Skeletal muscle tissue (tissue), 4 donors: ENCODE measurements around the gene ABHD12B. TPM values are rescaled to one million over a fixed set of nuclear protein-coding genes. Genes with fewer than 3 reads are reported as not detected.

Experiments used
- H3K27ac ChIP-seq: one replicate; pipeline ENCODE4 v1.7.0; 2013; ENCODE audit warnings: mild to moderate bottlenecking, low read depth, low read length, inconsistent platforms
- H3K27me3 ChIP-seq, 3 donors: one replicate each; pipeline ENCODE4 v1.7.0; 2013; ENCODE audit warnings: low read length in 3 of 3; ENCODE audit not compliant: control insufficient read depth in 3 of 3, insufficient read depth in 3 of 3
- H3K36me3 ChIP-seq, 3 donors: one replicate each; pipeline ENCODE4 v1.7.0; 2013; ENCODE audit warnings: low read length in 3 of 3; ENCODE audit not compliant: control insufficient read depth in 3 of 3, insufficient read depth in 3 of 3
- H3K4me1 ChIP-seq, 3 donors: one replicate each; pipeline ENCODE4 v1.7.0; 2013; ENCODE audit warnings: low read length in 3 of 3, mild to moderate bottlenecking in 3 of 3; ENCODE audit not compliant: control insufficient read depth in 3 of 3, insufficient read depth in 3 of 3
- H3K4me3 ChIP-seq, 3 donors: one replicate each; pipeline ENCODE4 v1.7.0; 2013; ENCODE audit warnings: low read length in 3 of 3
- H3K9ac ChIP-seq, 3 donors: one replicate each; pipeline ENCODE4 v1.7.0; 2013; ENCODE audit warnings: low read length in 3 of 3, mild to moderate bottlenecking in 3 of 3, moderate library complexity in 2 of 3, low read depth in 1 of 3
- H3K9me3 ChIP-seq, 3 donors: one replicate each; pipeline ENCODE4 v1.7.0; 2013; ENCODE audit warnings: low read length in 3 of 3; ENCODE audit not compliant: control insufficient read depth in 3 of 3
- total RNA-seq: library from RNA; depleted of rRNA; stranded (reverse); fragments of >200 nt; gene quantifications from one replicate; pipeline ENCODE4 v1.2.3, GENCODE V29; 2014
- donor health status: Osteomylitis.

ABHD12B gene
- total RNA-seq, 1 donor from 2014 or later: not detected

DNA sequence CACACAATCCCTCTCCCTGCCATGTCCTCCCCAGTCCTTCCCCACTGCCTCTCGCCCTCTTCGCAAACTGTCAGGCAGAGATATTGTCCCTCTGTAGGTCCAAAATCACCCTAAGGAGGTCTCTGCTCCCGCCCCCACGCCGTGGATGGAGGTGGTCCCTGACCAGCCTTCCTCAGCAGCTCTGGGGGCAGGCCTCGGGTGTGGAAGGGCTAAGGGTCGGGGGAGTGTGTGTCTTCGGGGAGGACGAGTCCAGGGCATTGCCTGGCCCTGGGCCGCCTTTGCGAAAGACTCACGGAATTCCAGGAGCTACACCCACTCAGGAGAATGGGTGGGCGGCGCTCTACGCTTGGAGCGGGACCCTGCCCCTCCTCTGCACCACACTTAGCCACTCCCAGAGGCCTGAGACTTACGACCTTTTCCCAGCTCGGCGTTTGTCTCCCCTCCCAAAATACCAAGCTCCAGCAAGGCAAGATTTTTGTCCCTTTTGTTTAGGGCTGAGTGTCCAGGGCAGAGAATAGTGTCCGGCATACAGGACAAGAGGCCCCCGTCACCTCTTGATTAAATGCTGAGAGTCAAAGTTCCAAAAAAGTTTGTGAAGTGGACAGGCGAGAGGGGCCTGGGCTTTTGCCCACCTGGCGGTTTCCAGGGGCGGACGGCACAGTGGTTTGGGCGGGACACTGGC is 71.5 kb downstream of the ABHD12B start:
- H3K4me3 ChIP-seq: peak overlapping the region; percentile 81 to 87 (median 86)
- H3K9me3 ChIP-seq: no peaks in the 10 kb centered on the region
- H3K27ac ChIP-seq: peak overlapping the region; percentile 15
- H3K36me3 ChIP-seq: no peaks in the 10 kb centered on the region
- H3K4me1 ChIP-seq: peaks cover 8 to 15% (median 8%) of the 10 kb centered on the region in 3 donors
- peak overlapping the region; percentile 70 to 78 (median 77) for H3K9ac ChIP-seq
- H3K27me3 ChIP-seq: no peaks in the 10 kb centered on the region

DNA sequence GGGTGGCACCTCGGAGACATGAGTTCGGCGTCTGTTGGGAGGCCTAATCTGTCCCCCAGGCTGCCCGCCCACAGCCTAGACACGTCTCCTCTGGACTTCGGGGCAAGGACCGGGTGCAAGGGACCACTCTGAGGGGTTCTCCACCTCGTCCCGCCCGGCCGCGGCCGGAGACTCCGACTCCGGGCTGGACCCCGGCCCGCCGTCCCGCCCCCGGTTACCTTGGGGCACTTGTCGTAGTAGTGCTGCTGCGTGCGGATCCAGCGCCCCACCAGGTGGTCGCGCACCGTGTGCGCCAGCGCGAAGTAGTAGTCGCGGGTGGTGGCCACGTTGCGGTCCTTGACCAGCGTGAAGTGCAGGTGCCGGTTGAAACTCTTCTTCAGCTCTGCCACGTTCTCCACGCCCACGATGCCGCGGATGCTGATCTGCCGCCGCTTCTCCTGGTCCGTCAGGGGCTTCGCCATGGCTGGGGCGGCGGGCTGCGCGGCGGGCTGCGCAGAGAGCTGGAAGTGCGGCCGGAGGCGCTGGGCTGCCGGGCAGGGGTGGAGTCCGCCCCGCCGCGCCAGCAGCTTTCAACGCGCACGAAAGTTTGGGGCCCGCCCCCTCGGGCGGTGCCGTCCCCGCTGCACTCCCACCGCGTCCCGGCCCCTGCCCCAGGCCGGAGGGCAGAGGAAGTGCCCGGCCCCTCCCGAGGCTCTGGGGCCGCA is 72.2 kb downstream of the ABHD12B start, which contains the start of gene PYGL:
PYGL (minus strand) TSS at position 541 of the 704 bp plus-strand sequence; CDS start at position 461, 80 bp downstream.
- no peaks in the 10 kb centered on the region for H3K9me3 ChIP-seq
- H3K4me1 ChIP-seq: peaks cover 8 to 15% (median 8%) of the 10 kb centered on the region in 3 donors
- peak within 1 kb of the TSS; percentile 81 to 87 (median 86) for H3K4me3 ChIP-seq
- no peaks in the 10 kb centered on the region for H3K36me3 ChIP-seq
- peak within 1 kb of the TSS; percentile 70 to 78 (median 77) for H3K9ac ChIP-seq
- peak within 1 kb of the TSS; percentile 57 for H3K27ac ChIP-seq
- no peaks in the 10 kb centered on the region for H3K27me3 ChIP-seq

DNA sequence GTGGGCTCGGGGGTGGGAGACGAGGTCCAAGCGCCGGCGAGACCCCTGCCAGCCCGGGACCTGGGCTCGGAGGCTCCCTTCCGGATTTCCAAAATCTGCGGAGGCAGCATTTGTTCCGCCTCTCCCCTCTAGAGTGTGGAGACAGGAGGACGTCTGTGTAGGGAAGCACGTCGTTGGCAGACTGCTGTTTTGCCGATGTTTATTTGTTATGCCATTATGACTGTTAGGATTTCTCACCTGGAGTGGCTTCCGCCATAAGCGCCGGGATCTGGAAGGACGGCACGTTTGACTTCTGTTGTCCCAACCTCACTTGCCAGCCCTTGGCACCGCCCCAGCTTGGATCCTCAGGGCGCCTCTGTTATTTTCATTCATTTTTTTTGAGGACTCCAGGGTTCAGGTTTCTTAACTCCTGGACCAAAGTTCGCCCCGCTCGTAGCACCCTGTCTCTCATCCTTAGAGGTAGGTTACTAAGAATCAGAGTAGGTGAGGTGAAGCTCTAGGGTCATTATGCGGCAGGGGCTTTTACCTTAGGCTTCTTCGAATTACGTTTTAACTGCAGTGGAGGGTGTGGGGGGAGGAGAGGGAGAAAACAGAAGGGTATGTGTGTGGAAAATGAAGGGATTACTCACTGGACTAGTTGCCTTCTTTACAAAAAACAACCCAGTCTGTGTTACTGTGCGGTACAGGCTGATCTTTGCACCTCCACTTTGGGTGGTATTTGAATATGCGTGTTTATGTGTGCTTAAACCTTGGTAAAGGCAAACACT is 73.0 kb downstream of the ABHD12B start:
- no peaks in the 10 kb centered on the region for H3K9me3 ChIP-seq

DNA sequence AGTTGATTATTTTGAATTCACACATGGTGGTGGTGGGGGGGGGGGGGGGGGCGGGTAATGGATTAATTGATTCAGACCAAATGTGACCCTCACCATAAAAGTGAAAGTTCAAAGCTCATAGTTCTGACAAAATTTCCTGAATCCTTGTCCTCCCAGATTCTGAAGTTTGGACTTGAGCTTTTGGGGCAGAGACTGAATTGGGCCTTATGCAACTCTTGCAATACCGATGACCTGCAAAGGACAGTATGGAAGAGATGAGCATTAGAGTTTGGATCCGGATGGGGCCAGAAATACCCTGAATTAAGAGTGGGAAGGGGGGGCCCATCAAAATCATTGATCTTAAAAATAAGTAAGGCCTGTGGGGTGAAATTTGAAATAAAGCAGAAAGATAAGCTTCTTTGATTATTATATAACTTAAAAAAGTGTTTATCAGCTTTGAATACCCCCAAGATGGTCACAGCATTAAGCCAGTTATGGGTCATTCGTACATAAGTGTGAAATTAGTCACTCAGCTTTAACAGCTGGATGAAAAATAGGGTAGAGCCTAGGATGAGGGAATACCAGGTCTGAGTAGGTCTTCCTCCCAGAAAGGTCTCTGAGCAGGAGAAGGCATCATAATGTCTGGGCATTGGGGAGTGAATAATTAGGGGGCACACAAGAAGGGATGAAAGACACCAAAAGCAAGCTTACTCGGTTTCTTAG is 74.5 kb downstream of the ABHD12B start:
- Histone ChIP-seq H3K36me3 (no peaks in the 10 kb centered on the region), H3K27me3 (no peaks in the 10 kb centered on the region), H3K4me1 (peaks cover 8 to 15% (median 8%) of the 10 kb centered on the region in 3 donors), H3K4me3 (no peak overlapping the region), H3K9ac (no peak overlapping the region), H3K27ac (no peak overlapping the region), H3K9me3 (no peaks in the 10 kb centered on the region)

More for the DNA sequence above, 73.0 kb downstream of the ABHD12B start:
- Histone ChIP-seq H3K36me3 (no peaks in the 10 kb centered on the region), H3K27me3 (no peaks in the 10 kb centered on the region), H3K4me3 (peak overlapping the region; percentile 81 to 87 (median 86)), H3K4me1 (peaks cover 8 to 15% (median 8%) of the 10 kb centered on the region in 3 donors), H3K9ac (peak overlapping the region; percentile 70 to 78 (median 77)), H3K27ac (peak overlapping the region; percentile 57)

DNA sequence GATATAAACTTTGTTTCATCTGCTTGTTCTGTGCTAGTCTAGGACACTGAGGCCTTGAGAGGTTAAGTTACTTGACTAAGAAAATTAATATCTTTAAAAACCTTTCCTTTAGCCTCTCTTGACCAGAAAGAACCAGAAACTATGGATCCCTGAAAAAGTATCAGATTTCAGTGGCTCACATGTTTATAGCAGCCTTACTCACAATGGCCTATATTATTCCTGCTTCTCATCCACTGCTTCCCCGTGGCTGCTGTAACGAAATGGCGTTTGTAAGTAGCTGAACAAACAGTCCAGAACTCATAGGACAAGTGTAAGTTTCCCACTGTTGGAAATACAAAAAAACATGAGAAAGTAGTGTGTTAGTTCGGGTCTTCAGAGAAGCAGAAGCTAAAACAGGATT is 75.6 kb downstream of the ABHD12B start:
- H3K9ac ChIP-seq: no peak overlapping the region
- H3K36me3 ChIP-seq: no peaks in the 10 kb centered on the region
- peaks cover 8 to 15% (median 8%) of the 10 kb centered on the region in 3 donors for H3K4me1 ChIP-seq
- no peaks in the 10 kb centered on the region for H3K9me3 ChIP-seq
- H3K27me3 ChIP-seq: no peaks in the 10 kb centered on the region
- H3K27ac ChIP-seq: no peak overlapping the region
- H3K4me3 ChIP-seq: no peak overlapping the region

DNA sequence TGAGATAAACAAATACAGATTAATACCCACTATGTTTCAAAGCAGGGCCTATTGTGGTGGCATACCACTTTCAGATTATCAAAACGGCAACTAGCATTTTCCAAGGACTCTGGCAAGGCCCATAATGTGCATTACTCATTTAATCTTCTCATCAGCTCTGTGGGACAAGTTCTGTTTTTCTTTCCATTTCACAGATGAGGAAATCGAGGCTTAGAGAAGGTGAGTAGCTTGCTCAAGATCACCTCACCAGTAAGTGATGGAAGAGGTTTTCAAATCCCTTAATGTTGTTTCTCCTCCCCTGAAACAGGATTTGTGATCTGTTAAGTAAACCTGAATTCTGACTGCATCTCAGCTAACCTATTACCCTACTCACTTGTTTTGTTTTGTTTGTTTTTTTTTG is 76.4 kb downstream of the ABHD12B start:
- Histone ChIP-seq H3K36me3 (no peaks in the 10 kb centered on the region), H3K27me3 (no peaks in the 10 kb centered on the region), H3K27ac (no peak overlapping the region), H3K9ac (no peak overlapping the region), H3K4me3 (no peak overlapping the region), H3K9me3 (no peaks in the 10 kb centered on the region), H3K4me1 (peaks cover 7 to 14% (median 8%) of the 10 kb centered on the region in 3 donors)

DNA sequence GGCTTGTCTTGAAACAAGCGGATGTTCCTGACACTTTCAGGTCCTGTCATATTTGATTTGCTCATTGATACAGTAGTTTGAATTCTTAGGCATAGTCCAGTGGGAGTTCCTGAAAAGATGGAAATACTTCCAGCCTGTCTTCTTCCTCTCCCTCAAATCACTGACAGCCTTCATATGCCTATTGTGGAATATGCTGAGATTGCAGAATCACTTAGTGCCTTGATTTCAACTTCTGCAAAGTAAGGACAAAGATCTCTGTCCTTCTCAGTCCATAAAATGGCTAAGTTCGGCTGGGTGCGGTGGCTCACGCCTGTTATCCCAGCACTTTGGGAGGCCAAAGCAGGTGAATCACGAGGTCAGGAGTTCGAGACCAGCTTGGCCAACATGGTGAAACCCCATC is 79.2 kb downstream of the ABHD12B start:
- Histone ChIP-seq H3K27ac (no peak overlapping the region), H3K4me1 (peaks cover 0 to 5% (median 3%) of the 10 kb centered on the region in 3 donors), H3K9me3 (no peaks in the 10 kb centered on the region), H3K36me3 (no peaks in the 10 kb centered on the region), H3K27me3 (no peaks in the 10 kb centered on the region), H3K4me3 (no peak overlapping the region), H3K9ac (no peak overlapping the region)

DNA sequence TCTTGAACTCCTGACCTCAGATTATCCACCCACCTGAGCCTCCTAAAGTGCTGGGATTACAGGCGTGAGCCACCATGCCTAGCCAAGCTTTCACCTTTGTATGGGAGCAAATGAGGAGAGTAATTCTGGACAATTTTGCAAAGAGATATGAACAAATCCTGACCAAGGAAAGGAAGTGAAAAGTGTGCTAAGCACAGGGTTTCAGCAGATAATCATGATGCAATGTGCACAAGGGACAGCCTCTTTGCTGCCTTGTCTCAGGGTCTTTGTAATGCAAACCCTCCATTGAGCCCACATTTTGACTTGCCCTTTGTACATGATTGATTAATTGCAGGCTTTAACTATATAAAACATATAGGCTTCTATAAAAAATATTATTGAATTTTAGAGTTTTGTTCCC is 81.6 kb downstream of the ABHD12B start:
- no peaks in the 10 kb centered on the region for H3K9me3 ChIP-seq
- peaks cover 0 to 5% (median 3%) of the 10 kb centered on the region in 3 donors for H3K4me1 ChIP-seq
- H3K36me3 ChIP-seq: no peaks in the 10 kb centered on the region
- H3K27ac ChIP-seq: no peak overlapping the region
- no peaks in the 10 kb centered on the region for H3K27me3 ChIP-seq
- no peak overlapping the region for H3K9ac ChIP-seq
- H3K4me3 ChIP-seq: no peak overlapping the region
